OCI-LY1 (cell line): ENCODE data around the gene C1S.
"Not testable (repeated sequence)": the region's sequence is repeated elsewhere in the genome, so short reads cannot be mapped to it uniquely, and the experiment has no call there.

Experiments
- H2AFZ ChIP-seq: fragments of 200-600 bp; sonication (generic), shearing (Covaris generic); 2 replicates; pipeline ENCODE4 v1.6.0; 2014; ENCODE audit warnings: antibody characterized with exemption, mild to moderate bottlenecking, low read length
- H3F3A ChIP-seq: fragments of 200-600 bp; sonication (generic), shearing (Covaris generic); 2 replicates; pipeline ENCODE4 v1.6.0; 2014; ENCODE audit warnings: mild to moderate bottlenecking, antibody characterized with exemption, low read length, moderate library complexity; ENCODE audit not compliant: insufficient read depth
- H3K27ac ChIP-seq: fragments of 200-600 bp; sonication (generic); 2 replicates; pipeline ENCODE4 v1.5.1; 2014; ENCODE audit warnings: low read length, mixed run types, mild to moderate bottlenecking, low read depth; ENCODE audit not compliant: poor library complexity, severe bottlenecking
- H3K27me3 ChIP-seq: fragments of 200-600 bp; sonication (generic); 2 replicates; pipeline ENCODE4 v1.6.0; 2014; ENCODE audit warnings: antibody characterized with exemption, mild to moderate bottlenecking, low read length, moderate library complexity; ENCODE audit not compliant: insufficient read depth
- H3K36me3 ChIP-seq: fragments of 200-600 bp; sonication (generic); 2 replicates; pipeline ENCODE4 v1.6.1; 2014; ENCODE audit warnings: mild to moderate bottlenecking, antibody characterized with exemption, low read length, moderate library complexity, mixed read lengths; ENCODE audit not compliant: insufficient read depth
- H3K4me1 ChIP-seq: fragments of 200-600 bp; sonication (generic); 2 replicates; pipeline ENCODE4 v1.5.1; 2014; ENCODE audit warnings: mild to moderate bottlenecking, low read length, moderate library complexity; ENCODE audit not compliant: insufficient read depth, severe bottlenecking
- H3K4me2 ChIP-seq: fragments of 200-600 bp; sonication (generic), shearing (Covaris generic); 2 replicates; pipeline ENCODE4 v1.6.1; 2014; ENCODE audit warnings: low read length
- H3K4me3 ChIP-seq: fragments of 200-600 bp; sonication (generic); 2 replicates; pipeline ENCODE4 v1.5.1; 2014; ENCODE audit warnings: low read length, low read depth, mild to moderate bottlenecking, mixed read lengths; ENCODE audit not compliant: poor library complexity, severe bottlenecking
- H3K79me2 ChIP-seq: fragments of 200-600 bp; shearing (Covaris generic); 2 replicates; pipeline ENCODE4 v1.6.1; 2016; ENCODE audit warnings: mixed run types, low read length, mixed read lengths; ENCODE audit not compliant: insufficient read depth
- H3K9ac ChIP-seq: fragments of 200-600 bp; sonication (generic), shearing (Covaris generic); 2 replicates; pipeline ENCODE4 v1.6.1; 2014; ENCODE audit warnings: mild to moderate bottlenecking, low read length, mixed read lengths
- H3K9me2 ChIP-seq: fragments of 200-600 bp; sonication (generic), shearing (Covaris generic); 2 replicates; pipeline ENCODE4 v1.6.1; 2014; ENCODE audit warnings: low read depth, mild to moderate bottlenecking, low read length, mixed read lengths
- H3K9me3 ChIP-seq: fragments of 200-600 bp; shearing (Covaris generic); 2 replicates; pipeline ENCODE4 v1.6.1; 2014; ENCODE audit warnings: low read length, mixed read lengths
- H4K20me1 ChIP-seq: fragments of 200-600 bp; sonication (generic), shearing (Covaris generic); 2 replicates; pipeline ENCODE4 v1.6.0; 2016; ENCODE audit warnings: mild to moderate bottlenecking, low read length; ENCODE audit not compliant: insufficient read depth
- EZH2 ChIP-seq: fragments of 200-600 bp; sonication (generic), shearing (Covaris generic); IDR thresholded peaks from 2 replicates; pipeline ENCODE4 v1.8.0; 2017; ENCODE audit warnings: borderline replicate concordance, mixed run types, mild to moderate bottlenecking, antibody characterized with exemption, low read length, moderate library complexity, mixed read lengths
- TF ChIP-seq, protein P1 (sequence below): fragments of 200-600 bp; sonication (generic), shearing (Covaris generic); IDR thresholded peaks from 2 replicates; pipeline ENCODE4 v1.5.1; 2017; ENCODE audit warnings: mild to moderate bottlenecking, antibody characterized with exemption, low read length, moderate library complexity, mixed read lengths

C1S gene

DNA sequence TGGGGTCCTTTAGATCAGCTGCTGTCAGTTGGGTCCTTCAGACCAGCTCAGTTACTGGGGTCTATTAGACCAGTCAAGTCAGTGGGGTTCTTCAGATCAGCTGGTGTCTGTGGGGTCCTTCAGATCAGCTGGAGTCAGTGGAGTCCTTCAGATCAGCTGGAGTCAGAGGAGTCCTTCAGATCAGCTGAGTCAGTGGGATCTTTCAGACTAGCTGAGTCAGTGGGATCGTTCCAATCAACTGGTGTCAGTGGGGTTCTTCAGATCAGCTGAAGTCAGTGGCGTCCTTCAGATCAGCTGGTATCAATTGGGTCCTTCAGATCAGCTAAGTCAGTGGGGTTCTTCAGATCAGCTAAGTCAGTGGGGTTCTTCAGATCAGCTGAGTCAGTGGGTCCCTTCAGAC, 27.5 kb upstream of the C1S start:
- H3K79me2 ChIP-seq: no peaks in the 10 kb centered on the region

DNA sequence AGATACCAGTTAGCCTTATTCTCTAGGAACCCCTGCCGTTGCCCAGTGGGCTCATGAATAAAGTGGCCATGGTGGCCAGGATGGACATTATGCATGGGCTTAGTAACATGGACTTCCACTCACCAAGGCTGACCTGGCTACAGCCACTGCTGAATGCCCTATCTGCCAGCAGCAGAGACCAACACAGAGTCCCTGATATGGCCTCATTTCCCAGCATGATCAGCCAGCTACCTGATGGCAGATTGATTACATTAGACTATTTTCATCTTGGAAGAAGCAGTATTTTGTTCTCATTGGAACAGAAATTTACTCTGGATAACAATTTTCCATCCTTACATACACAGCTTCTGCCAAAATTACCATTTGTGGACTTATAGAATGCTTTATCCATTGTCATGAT, 26.1 kb upstream of the C1S start:
- no peaks in the 10 kb centered on the region for H3K9me3 ChIP-seq
- H3K4me3 ChIP-seq: no peak overlapping the region
- no peak overlapping the region for H3K4me2 ChIP-seq
- H3K27me3 ChIP-seq: no peaks in the 10 kb centered on the region; the same call in 1 of the 2 replicates
- H3K9ac ChIP-seq: no peak overlapping the region
- H3K27ac ChIP-seq: no peak overlapping the region
- no peaks in the 10 kb centered on the region for H3K4me1 ChIP-seq
- H3K79me2 ChIP-seq: no peaks in the 10 kb centered on the region
- H3K36me3 ChIP-seq: no peaks in the 10 kb centered on the region
- H4K20me1 ChIP-seq: no peaks in the 10 kb centered on the region
- H3K9me2 ChIP-seq: no peaks in the 10 kb centered on the region
- H3F3A ChIP-seq: no peaks in the 10 kb centered on the region
- H2AFZ ChIP-seq: no peak overlapping the region
- no peak for TF ChIP-seq EZH2
- TF ChIP-seq, protein P1, sequence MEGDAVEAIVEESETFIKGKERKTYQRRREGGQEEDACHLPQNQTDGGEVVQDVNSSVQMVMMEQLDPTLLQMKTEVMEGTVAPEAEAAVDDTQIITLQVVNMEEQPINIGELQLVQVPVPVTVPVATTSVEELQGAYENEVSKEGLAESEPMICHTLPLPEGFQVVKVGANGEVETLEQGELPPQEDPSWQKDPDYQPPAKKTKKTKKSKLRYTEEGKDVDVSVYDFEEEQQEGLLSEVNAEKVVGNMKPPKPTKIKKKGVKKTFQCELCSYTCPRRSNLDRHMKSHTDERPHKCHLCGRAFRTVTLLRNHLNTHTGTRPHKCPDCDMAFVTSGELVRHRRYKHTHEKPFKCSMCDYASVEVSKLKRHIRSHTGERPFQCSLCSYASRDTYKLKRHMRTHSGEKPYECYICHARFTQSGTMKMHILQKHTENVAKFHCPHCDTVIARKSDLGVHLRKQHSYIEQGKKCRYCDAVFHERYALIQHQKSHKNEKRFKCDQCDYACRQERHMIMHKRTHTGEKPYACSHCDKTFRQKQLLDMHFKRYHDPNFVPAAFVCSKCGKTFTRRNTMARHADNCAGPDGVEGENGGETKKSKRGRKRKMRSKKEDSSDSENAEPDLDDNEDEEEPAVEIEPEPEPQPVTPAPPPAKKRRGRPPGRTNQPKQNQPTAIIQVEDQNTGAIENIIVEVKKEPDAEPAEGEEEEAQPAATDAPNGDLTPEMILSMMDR: no peak

More for the DNA sequence above, 27.5 kb upstream of the C1S start:
- H3K4me3 ChIP-seq: no peak overlapping the region
- H4K20me1 ChIP-seq: no peaks in the 10 kb centered on the region
- no peak overlapping the region for H3K4me2 ChIP-seq
- no peak overlapping the region for H3K27ac ChIP-seq
- no peaks in the 10 kb centered on the region for H3K36me3 ChIP-seq
- TF ChIP-seq, protein P1: no peak
- TF ChIP-seq EZH2: no peak
- no peak overlapping the region for H3K9ac ChIP-seq
- no peaks in the 10 kb centered on the region for H3F3A ChIP-seq
- no peaks in the 10 kb centered on the region for H3K9me2 ChIP-seq
- H3K9me3 ChIP-seq: no peaks in the 10 kb centered on the region
- no peaks in the 10 kb centered on the region for H3K4me1 ChIP-seq
- H2AFZ ChIP-seq: no peak overlapping the region
- H3K27me3 ChIP-seq: no peaks in the 10 kb centered on the region

DNA sequence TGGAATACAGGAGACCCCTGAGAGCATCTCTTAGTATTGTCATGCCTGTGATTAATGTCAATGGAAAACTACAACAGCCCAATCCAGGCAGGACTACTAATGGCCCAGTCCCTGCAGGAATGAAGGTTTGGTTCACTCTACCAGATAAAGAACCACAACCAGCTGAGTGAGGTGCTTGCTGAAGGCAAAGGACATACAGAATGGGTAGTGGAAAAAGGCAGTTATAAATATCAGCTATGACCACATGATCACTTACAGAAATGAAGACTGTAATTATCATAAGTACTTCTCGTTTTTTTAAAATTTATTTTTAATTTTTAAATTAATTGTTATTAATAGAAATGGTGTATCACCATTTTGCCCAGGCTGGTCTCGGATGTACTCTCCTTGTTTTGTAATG, 25.1 kb upstream of the C1S start:
- H3K27ac ChIP-seq: no peak overlapping the region
- H3F3A ChIP-seq: no peaks in the 10 kb centered on the region
- no peak overlapping the region for H2AFZ ChIP-seq
- H3K9me3 ChIP-seq: no peaks in the 10 kb centered on the region
- no peaks in the 10 kb centered on the region for H3K9me2 ChIP-seq
- TF ChIP-seq, protein P1: no peak
- TF ChIP-seq EZH2: no peak
- no peaks in the 10 kb centered on the region for H3K36me3 ChIP-seq
- H4K20me1 ChIP-seq: no peaks in the 10 kb centered on the region
- no peaks in the 10 kb centered on the region; the same call in 1 of the 2 replicates for H3K27me3 ChIP-seq
- no peaks in the 10 kb centered on the region for H3K79me2 ChIP-seq
- no peak overlapping the region for H3K4me3 ChIP-seq
- H3K4me2 ChIP-seq: no peak overlapping the region
- H3K9ac ChIP-seq: no peak overlapping the region
- H3K4me1 ChIP-seq: no peaks in the 10 kb centered on the region

DNA sequence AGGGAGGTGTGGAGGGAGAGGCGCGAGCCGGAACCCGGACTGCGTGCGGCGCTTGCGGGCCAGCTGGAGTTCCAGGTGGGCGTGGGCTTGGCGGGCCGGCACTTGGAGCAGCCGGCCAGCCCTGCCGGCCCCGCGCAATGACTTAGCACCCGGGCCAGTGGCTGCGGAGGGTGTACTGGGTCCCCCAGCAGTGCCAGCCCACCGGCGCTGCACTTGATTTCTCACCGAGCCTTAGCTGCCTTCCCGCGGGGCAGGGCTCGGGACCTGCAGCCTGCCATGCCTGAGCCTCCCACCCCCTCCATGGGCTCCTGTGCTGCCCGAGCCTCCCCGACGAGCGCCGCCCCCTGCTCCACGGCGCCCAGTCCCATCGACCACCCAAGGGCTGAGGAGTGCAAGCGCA, 23.1 kb upstream of the C1S start:
- not testable (repeated sequence) for H3K9ac ChIP-seq, H3K9me3 ChIP-seq, H2AFZ ChIP-seq, H3K4me2 ChIP-seq, H3K36me3 ChIP-seq, H3K4me3 ChIP-seq, H4K20me1 ChIP-seq, H3F3A ChIP-seq, H3K4me1 ChIP-seq, H3K27me3 ChIP-seq, H3K9me2 ChIP-seq, H3K79me2 ChIP-seq, H3K27ac ChIP-seq
